SK-N-SH (cell line): Measurements from ENCODE around the gene CALM1. TPM values are rescaled to one million over a fixed set of nuclear protein-coding genes. Genes with fewer than 3 reads are reported as not detected.

Experiments used
- CTCF ChIA-PET: fragments of 300-600, 350-600 bp; formaldehyde crosslinking; extraction: SDS; loops from one replicate; lab custom pipeline; 2021; lab: Yijun Ruan, JAX
- POLR2A ChIA-PET: fragments of 350-600 bp; sonication (Branson Sonifier 250); formaldehyde crosslinking; extraction: SDS; loops from one replicate; lab custom pipeline; 2020; ENCODE audit warnings: antibody characterized with exemption, inconsistent platforms; lab: Yijun Ruan, JAX
- DNase-seq: peaks from one replicate; pipeline ENCODE4 v3.0.0; 2012
- H2AFZ ChIP-seq: fragments of 200-600 bp; sonication (generic); 2 replicates; pipeline ENCODE4 v1.8.1; 2016; ENCODE audit warnings: antibody characterized with exemption, mild to moderate bottlenecking, low read depth
- H3F3A ChIP-seq: fragments of 200-600 bp; sonication (generic); replicated peaks from 2 replicates; pipeline ENCODE3; 2016; ENCODE audit warnings: antibody characterized with exemption, mild to moderate bottlenecking; ENCODE audit not compliant: insufficient read depth
- H3K27ac ChIP-seq, 2 experiments: fragments of 200-500 bp in 1 of 2; fragments of 200-600 bp in 1 of 2; sonication (Bioruptor generic) in 1 of 2; sonication (generic), shearing (Covaris generic) in 1 of 2; 2 replicates each; pipeline versions ENCODE4 v1.5.1 to v1.6.1; 2014 to 2016; ENCODE audit warnings: low read depth in 2 of 2, inconsistent platforms in 1 of 2, low read length in 1 of 2, mild to moderate bottlenecking in 1 of 2, mixed read lengths in 1 of 2
- H3K27me3 ChIP-seq: fragments of 200-600 bp; sonication (generic), shearing (Covaris generic); 2 replicates; pipeline ENCODE4 v1.6.1; 2016; ENCODE audit warnings: mixed run types; ENCODE audit not compliant: insufficient read depth
- H3K36me3 ChIP-seq, 2 experiments: fragments of 200-500 bp in 1 of 2; fragments of 200-600 bp in 1 of 2; sonication (Bioruptor generic) in 1 of 2; sonication (generic) in 1 of 2; replicated peaks in 1 of 2; 2 replicates each; pipeline versions ENCODE3 to v1.5.1; 2014 to 2016; ENCODE audit warnings: low read length in 1 of 2, mild to moderate bottlenecking in 1 of 2; ENCODE audit not compliant: insufficient read depth in 2 of 2, control insufficient read depth in 1 of 2
- H3K4me1 ChIP-seq, 2 experiments: fragments of 200-500 bp in 1 of 2; fragments of 200-600 bp in 1 of 2; sonication (Bioruptor generic) in 1 of 2; sonication (generic), shearing (Covaris generic) in 1 of 2; 2 replicates each; pipeline versions ENCODE4 v1.5.1 to v1.6.1; 2014 to 2016; ENCODE audit warnings: low read depth in 1 of 2, low read length in 1 of 2, mixed run types in 1 of 2; ENCODE audit not compliant: insufficient read depth in 2 of 2, control insufficient read depth in 1 of 2
- H3K4me2 ChIP-seq: fragments of 200-600 bp; sonication (generic), shearing (Covaris generic); 2 replicates; pipeline ENCODE4 v1.6.1; 2017; ENCODE audit warnings: mixed run types
- H3K4me3 ChIP-seq, 2 experiments: fragments of 200-500 bp in 1 of 2; fragments of 200-600 bp in 1 of 2; sonication (Bioruptor generic) in 1 of 2; sonication (generic), shearing (Covaris generic) in 1 of 2; 2 replicates each; pipeline versions ENCODE4 v1.5.1 to v1.8.1; 2014 to 2016; ENCODE audit warnings: low read depth in 2 of 2, inconsistent platforms in 1 of 2, low read length in 1 of 2, mild to moderate bottlenecking in 1 of 2, mixed read lengths in 1 of 2, moderate library complexity in 1 of 2
- H3K79me2 ChIP-seq: fragments of 200-600 bp; sonication (generic); 2 replicates; pipeline ENCODE4 v1.8.1; 2017; ENCODE audit warnings: mild to moderate bottlenecking; ENCODE audit not compliant: insufficient read depth
- H3K9ac ChIP-seq: fragments of 200-600 bp; sonication (generic); 2 replicates; pipeline ENCODE4 v1.6.1; 2017; ENCODE audit warnings: mixed run types
- H3K9me2 ChIP-seq: fragments of 200-600 bp; sonication (generic); 2 replicates; pipeline ENCODE4 v1.6.1; 2017; ENCODE audit warnings: mixed run types
- H3K9me3 ChIP-seq: fragments of 200-600 bp; sonication (generic); 2 replicates; pipeline ENCODE4 v1.6.1; 2017; ENCODE audit warnings: mixed run types, mild to moderate bottlenecking, moderate library complexity
- H4K20me1 ChIP-seq: fragments of 200-600 bp; sonication (generic); 2 replicates; pipeline ENCODE4 v1.6.1; 2017; ENCODE audit warnings: mild to moderate bottlenecking, mixed run types; ENCODE audit not compliant: insufficient read depth
- FOSL2 ChIP-seq: IDR thresholded peaks from 2 replicates; pipeline ENCODE4 v1.4.0; 2012; ENCODE audit warnings: low read depth, mild to moderate bottlenecking, moderate library complexity, borderline replicate concordance
- FOXJ3 ChIP-seq: sonication (generic); formaldehyde crosslinking; IDR thresholded peaks from 2 replicates; pipeline ENCODE4 v1.5.1; 2020; ENCODE audit warnings: mild to moderate bottlenecking, missing genetic modification reagents
- GATA2 ChIP-seq: sonication (generic); formaldehyde crosslinking; IDR thresholded peaks from 2 replicates; pipeline ENCODE4 v1.5.0; 2020; ENCODE audit warnings: mild to moderate bottlenecking, missing genetic modification reagents
- IRF3 ChIP-seq: fragments of 150-350 bp; IDR thresholded peaks from 2 replicates; pipeline ENCODE4 v1.6.1; 2016; ENCODE audit warnings: mild to moderate bottlenecking, low read depth, low read length
- MAX ChIP-seq: IDR thresholded peaks from 2 replicates; pipeline ENCODE4 v1.4.0; 2012; ENCODE audit warnings: low read depth
- NRF1 ChIP-seq: IDR thresholded peaks from 2 replicates; pipeline ENCODE4 v1.6.1; 2012; ENCODE audit warnings: low read depth, mild to moderate bottlenecking, low read length
- POLR2AphosphoS5 ChIP-seq: IDR thresholded peaks from 2 replicates; pipeline ENCODE4 v1.6.1; 2012; ENCODE audit warnings: low read depth, low read length
- RAD21 ChIP-seq: IDR thresholded peaks from 2 replicates; pipeline ENCODE4 v1.6.1; 2012; ENCODE audit warnings: mild to moderate bottlenecking, low read length
- SIN3A ChIP-seq: IDR thresholded peaks from 2 replicates; pipeline ENCODE4 v1.6.1; 2012; ENCODE audit warnings: low read depth, mild to moderate bottlenecking, low read length, moderate library complexity, borderline replicate concordance
- SMC3 ChIP-seq: IDR thresholded peaks from 2 replicates; pipeline ENCODE4 v1.6.1; 2012; ENCODE audit warnings: low read depth, low read length, improper control_type of control experiment
- TCF12 ChIP-seq: IDR thresholded peaks from 2 replicates; pipeline ENCODE4 v1.4.0; 2012
- YY1 ChIP-seq: IDR thresholded peaks from 2 replicates; pipeline ENCODE4 v1.4.0; 2012; ENCODE audit warnings: low read depth, mild to moderate bottlenecking
- WGBS: methylation state at CpG from one replicate; pipeline ENCODE4 v1.1.6; 2017; ENCODE audit warnings: low lambda C conversion rate; 5-methylcytosine and 5-hydroxymethylcytosine counted together
- polyA plus RNA-seq, 3 experiments: library from polyadenylated mRNA; depleted of rRNA; stranded (reverse); fragments of >200 nt; gene quantifications; 2 replicates each; pipeline ENCODE4 v1.2.3, GENCODE V29; 2012
- TF ChIP-seq, protein P1 (sequence below): fragments of 150-350 bp; IDR thresholded peaks from 2 replicates; pipeline ENCODE4 v1.6.1; 2017; ENCODE audit warnings: antibody characterized with exemption, low read length, low read depth, borderline replicate concordance
- TF ChIP-seq, protein P2 (sequence below): IDR thresholded peaks from 2 replicates; pipeline ENCODE4 v1.6.1; 2012; ENCODE audit warnings: mild to moderate bottlenecking, low read depth, low read length, moderate library complexity

CALM1 gene
- polyA plus RNA-seq, 1 of the 3 experiments (the other 2 are of a cell fraction), result 299 TPM

DNA sequence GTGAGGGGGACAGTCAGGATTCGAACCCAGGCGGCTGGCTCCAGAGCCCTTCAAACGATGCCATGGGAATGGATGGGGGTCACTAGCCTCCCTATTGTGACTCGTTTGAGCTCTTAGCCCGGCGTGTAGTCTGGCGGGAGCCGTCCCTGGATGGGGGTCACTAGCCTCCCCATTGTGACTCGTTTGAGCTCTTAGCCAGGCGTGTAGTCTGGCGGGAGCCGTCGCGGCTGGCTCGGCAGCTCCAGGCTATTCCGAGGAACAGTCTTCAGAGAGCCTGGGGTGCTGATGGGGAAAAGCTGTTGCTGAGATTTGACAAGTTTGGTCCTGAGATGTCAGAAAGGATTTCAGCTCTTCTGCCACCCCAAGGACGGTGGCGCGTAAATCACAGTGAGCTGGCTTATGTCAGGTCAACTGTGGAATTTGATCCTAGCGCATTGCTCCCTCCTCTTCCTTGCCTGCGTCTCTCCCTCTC is 58.3 kb downstream of the CALM1 start:
- no peak for DNase-seq
- H3K4me1 ChIP-seq, result peaks cover 0 to 66% of the 10 kb centered on the region in 2 experiments; a peak in 2 of 4 replicates
- no peak overlapping the region for H3K4me3 ChIP-seq
- H2AFZ ChIP-seq, result no peak overlapping the region
- 83% methylated on average over 15 of the region's 21 CpGs for WGBS
- H4K20me1 ChIP-seq, result no peaks in the 10 kb centered on the region
- no peaks in the 10 kb centered on the region for H3K9me2 ChIP-seq
- no peaks in the 10 kb centered on the region for H3K9me3 ChIP-seq
- H3F3A ChIP-seq, result no peaks in the 10 kb centered on the region
- ChIA-PET POLR2A (interaction anchor here (0.6 to 5.0 kb wide), 13 partner anchors 8 to 242 kb away, joined by 4 to 25 read pairs (median 8); partner anchors contain the start of gene CALM1), CTCF (interaction anchor here (0.9 to 4.9 kb wide), 8 partner anchors 13 to 303 kb away, joined by 3 to 25 read pairs (median 4); no protein-coding TSS in a partner anchor)
- TF ChIP-seq IRF3 (no peak), SMC3 (no peak), RAD21 (0 out of 2 replicates have a peak, but pooled peaks have one; percentile 4)
- H3K79me2 ChIP-seq, result no peaks in the 10 kb centered on the region
- H3K9ac ChIP-seq, result no peak overlapping the region
- no peak overlapping the region for H3K4me2 ChIP-seq
- H3K36me3 ChIP-seq, result no peaks in the 10 kb centered on the region
- H3K27ac ChIP-seq, result peak overlapping the region in 1 of 2 experiments; percentile 98; a peak in 2 of 4 replicates
- H3K27me3 ChIP-seq, result no peaks in the 10 kb centered on the region

GRCh38 chr14:90456551-90456950 is 59.7 kb downstream of the CALM1 start:
- Histone ChIP-seq H4K20me1 (no peaks in the 10 kb centered on the region), H3K79me2 (no peaks in the 10 kb centered on the region), H3F3A (no peaks in the 10 kb centered on the region), H3K9me2 (no peaks in the 10 kb centered on the region), H3K9ac (no peak overlapping the region), H3K4me2 (no peak overlapping the region), H3K9me3 (no peaks in the 10 kb centered on the region), H3K4me1 (peaks cover 0 to 53% of the 10 kb centered on the region in 2 experiments; a peak in 2 of 4 replicates), H3K27me3 (no peaks in the 10 kb centered on the region), H3K36me3 (no peaks in the 10 kb centered on the region), H3K4me3 (no peak overlapping the region), H2AFZ (no peak overlapping the region), H3K27ac (peak overlapping the region in 1 of 2 experiments; percentile 72; a peak in 2 of 4 replicates)
- TF ChIP-seq POLR2AphosphoS5 (no peak), YY1 (no peak), GATA2 (CRISPR knock-in tag) (peak; percentile 40; the same call in 1 of the 2 replicates)
- CTCF ChIA-PET, result interaction anchor here (0.9 to 4.9 kb wide), 6 partner anchors 35 to 302 kb away, joined by 3 to 25 read pairs (median 4); no protein-coding TSS in a partner anchor
- DNase-seq, result no peak
- WGBS, result 54% methylated on average over 6 of the region's 6 CpGs
- POLR2A ChIA-PET, result interaction anchor here (0.6 to 3.1 kb wide), 7 partner anchors 30 to 240 kb away, joined by 3 to 12 read pairs (median 4); no protein-coding TSS in a partner anchor

- Histone ChIP-seq H3K27me3 (no peaks in the 10 kb centered on the region), H4K20me1 (no peaks in the 10 kb centered on the region), H3K9ac (no peak overlapping the region), H3K36me3 (no peaks in the 10 kb centered on the region), H2AFZ (no peak overlapping the region), H3K79me2 (no peaks in the 10 kb centered on the region), H3K4me3 (no peak overlapping the region), H3F3A (no peaks in the 10 kb centered on the region), H3K27ac (peak overlapping the region in 1 of 2 experiments; percentile 72; a peak in 1 of 4 replicates), H3K4me1 (peaks cover 0 to 48% of the 10 kb centered on the region in 2 experiments; a peak in 2 of 4 replicates), H3K9me3 (no peaks in the 10 kb centered on the region), H3K4me2 (no peak overlapping the region), H3K9me2 (no peaks in the 10 kb centered on the region)
- no peak for DNase-seq
- ChIA-PET POLR2A (interaction anchor here (0.6 to 2.7 kb wide), 4 partner anchors 30 to 158 kb away, joined by 3 to 8 read pairs (median 6); no protein-coding TSS in a partner anchor), CTCF (interaction anchor here (0.6 to 4.9 kb wide), 5 partner anchors 57 to 1543 kb away, joined by 3 to 25 read pairs (median 4); no protein-coding TSS in a partner anchor)
- WGBS, result 57% methylated on average over 4 of the region's 4 CpGs
- TF ChIP-seq NRF1 (no peak), TCF12 (no peak), POLR2AphosphoS5 (no peak), FOXJ3 (no peak), SMC3 (no peak), FOSL2 (no peak), MAX (no peak), SIN3A (no peak)
- TF ChIP-seq, protein P1, sequence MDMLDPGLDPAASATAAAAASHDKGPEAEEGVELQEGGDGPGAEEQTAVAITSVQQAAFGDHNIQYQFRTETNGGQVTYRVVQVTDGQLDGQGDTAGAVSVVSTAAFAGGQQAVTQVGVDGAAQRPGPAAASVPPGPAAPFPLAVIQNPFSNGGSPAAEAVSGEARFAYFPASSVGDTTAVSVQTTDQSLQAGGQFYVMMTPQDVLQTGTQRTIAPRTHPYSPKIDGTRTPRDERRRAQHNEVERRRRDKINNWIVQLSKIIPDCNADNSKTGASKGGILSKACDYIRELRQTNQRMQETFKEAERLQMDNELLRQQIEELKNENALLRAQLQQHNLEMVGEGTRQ, result no peak
- TF ChIP-seq, protein P2, sequence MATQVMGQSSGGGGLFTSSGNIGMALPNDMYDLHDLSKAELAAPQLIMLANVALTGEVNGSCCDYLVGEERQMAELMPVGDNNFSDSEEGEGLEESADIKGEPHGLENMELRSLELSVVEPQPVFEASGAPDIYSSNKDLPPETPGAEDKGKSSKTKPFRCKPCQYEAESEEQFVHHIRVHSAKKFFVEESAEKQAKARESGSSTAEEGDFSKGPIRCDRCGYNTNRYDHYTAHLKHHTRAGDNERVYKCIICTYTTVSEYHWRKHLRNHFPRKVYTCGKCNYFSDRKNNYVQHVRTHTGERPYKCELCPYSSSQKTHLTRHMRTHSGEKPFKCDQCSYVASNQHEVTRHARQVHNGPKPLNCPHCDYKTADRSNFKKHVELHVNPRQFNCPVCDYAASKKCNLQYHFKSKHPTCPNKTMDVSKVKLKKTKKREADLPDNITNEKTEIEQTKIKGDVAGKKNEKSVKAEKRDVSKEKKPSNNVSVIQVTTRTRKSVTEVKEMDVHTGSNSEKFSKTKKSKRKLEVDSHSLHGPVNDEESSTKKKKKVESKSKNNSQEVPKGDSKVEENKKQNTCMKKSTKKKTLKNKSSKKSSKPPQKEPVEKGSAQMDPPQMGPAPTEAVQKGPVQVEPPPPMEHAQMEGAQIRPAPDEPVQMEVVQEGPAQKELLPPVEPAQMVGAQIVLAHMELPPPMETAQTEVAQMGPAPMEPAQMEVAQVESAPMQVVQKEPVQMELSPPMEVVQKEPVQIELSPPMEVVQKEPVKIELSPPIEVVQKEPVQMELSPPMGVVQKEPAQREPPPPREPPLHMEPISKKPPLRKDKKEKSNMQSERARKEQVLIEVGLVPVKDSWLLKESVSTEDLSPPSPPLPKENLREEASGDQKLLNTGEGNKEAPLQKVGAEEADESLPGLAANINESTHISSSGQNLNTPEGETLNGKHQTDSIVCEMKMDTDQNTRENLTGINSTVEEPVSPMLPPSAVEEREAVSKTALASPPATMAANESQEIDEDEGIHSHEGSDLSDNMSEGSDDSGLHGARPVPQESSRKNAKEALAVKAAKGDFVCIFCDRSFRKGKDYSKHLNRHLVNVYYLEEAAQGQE, result no peak
Observed at GRCh38 chr14:90457186-90457585, 60.4 kb downstream of the CALM1 start.
